HCT116 (cell line): Measurements from ENCODE around the gene MDH1.

Experiments used
- CEBPB ChIP-seq: IDR thresholded peaks from 2 replicates; pipeline ENCODE4 v1.6.1; 2012; ENCODE audit warnings: low read depth
- EGR1 ChIP-seq: IDR thresholded peaks from 2 replicates; pipeline ENCODE4 v1.6.1; 2012; ENCODE audit warnings: low read depth
- ELF1 ChIP-seq: IDR thresholded peaks from 2 replicates; pipeline ENCODE4 v1.6.1; 2012; ENCODE audit warnings: low read depth, borderline replicate concordance
- EZH2 ChIP-seq: fragments of 200-600 bp; sonication (generic); IDR thresholded peaks from 2 replicates; pipeline ENCODE4 v1.6.1; 2017; ENCODE audit warnings: antibody characterized with exemption, mixed run types
- EZH2phosphoT487 ChIP-seq: fragments of 200-600 bp; IDR thresholded peaks from 2 replicates; pipeline ENCODE4 v1.6.1; 2018; ENCODE audit warnings: antibody characterized with exemption, borderline replicate concordance
- POLR2A ChIP-seq: IDR thresholded peaks from 2 replicates; pipeline ENCODE4 v1.7.0; 2011; ENCODE audit warnings: borderline replicate concordance; ENCODE audit not compliant: insufficient read depth, insufficient read length; ENCODE audit errors: extremely low read depth
- POLR2AphosphoS5 ChIP-seq: IDR thresholded peaks from 2 replicates; pipeline ENCODE4 v1.6.1; 2011; ENCODE audit warnings: mild to moderate bottlenecking, low read depth, low read length, moderate library complexity
- SRF ChIP-seq: IDR thresholded peaks from 2 replicates; pipeline ENCODE4 v1.6.1; 2012; ENCODE audit warnings: low read depth
- TCF7L2 ChIP-seq: IDR thresholded peaks from 2 replicates; pipeline ENCODE4 v1.7.0; 2011; ENCODE audit warnings: borderline replicate concordance, inconsistent platforms; ENCODE audit not compliant: insufficient read depth, insufficient read length; ENCODE audit errors: extremely low read depth
- YY1 ChIP-seq: IDR thresholded peaks from 2 replicates; pipeline ENCODE4 v1.6.1; 2011; ENCODE audit warnings: low read length, low read depth, moderate library complexity, mild to moderate bottlenecking; ENCODE audit not compliant: insufficient replicate concordance; ENCODE audit errors: extremely low read depth
- ZFX ChIP-seq: fragments of 450-650 bp; IDR thresholded peaks from 2 replicates; pipeline ENCODE4 v1.6.1; 2017
- ZNF274 ChIP-seq: fragments of 200-500 bp; sonication (Bioruptor generic); IDR thresholded peaks from 2 replicates; pipeline ENCODE4 v1.6.1; 2014; ENCODE audit warnings: mild to moderate bottlenecking, low read depth, low read length, inconsistent platforms
- TF ChIP-seq, protein P1 (sequence below), 3 experiments: fragments of 200-600 bp in 1 of 3; sonication (generic) in 1 of 3; IDR thresholded peaks in 2 of 3; conservative IDR thresholded peaks in 1 of 3; 2 replicates each; pipeline ENCODE4 v1.5.1; 2012 to 2017; ENCODE audit warnings: low read depth in 2 of 3, low read length in 2 of 3, antibody characterized with exemption in 1 of 3, borderline replicate concordance in 1 of 3, control low read depth in 1 of 3, mild to moderate bottlenecking in 1 of 3, mixed read lengths in 1 of 3, mixed run types in 1 of 3, moderate library complexity in 1 of 3; ENCODE audit not compliant: insufficient read depth in 1 of 3
- TF ChIP-seq, protein P2 (sequence below): IDR thresholded peaks from 2 replicates; pipeline ENCODE4 v1.6.1; 2012; ENCODE audit warnings: low read depth

DNA sequence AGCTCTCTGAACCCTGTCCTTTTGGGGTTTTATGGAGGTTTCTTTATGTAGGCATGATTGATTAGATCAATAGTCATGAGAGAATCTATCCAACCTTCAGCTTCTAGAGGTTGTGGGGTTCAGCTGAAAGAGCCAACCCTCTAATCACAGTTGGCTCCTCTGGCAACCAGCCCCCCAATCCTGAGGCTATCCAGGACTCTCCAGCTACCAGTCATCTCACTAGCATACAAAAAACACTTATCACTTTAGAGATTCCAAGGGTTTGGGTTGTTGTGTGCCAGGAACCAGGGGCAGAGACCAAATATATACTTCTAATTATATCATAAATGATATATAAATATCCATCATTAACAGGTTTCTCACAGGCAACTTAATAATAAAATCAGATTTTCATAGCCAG is 12.2 kb upstream of the MDH1 start:
- no peak for TF ChIP-seq POLR2A
- TF ChIP-seq POLR2AphosphoS5: no peak
- TF ChIP-seq, protein P1, sequence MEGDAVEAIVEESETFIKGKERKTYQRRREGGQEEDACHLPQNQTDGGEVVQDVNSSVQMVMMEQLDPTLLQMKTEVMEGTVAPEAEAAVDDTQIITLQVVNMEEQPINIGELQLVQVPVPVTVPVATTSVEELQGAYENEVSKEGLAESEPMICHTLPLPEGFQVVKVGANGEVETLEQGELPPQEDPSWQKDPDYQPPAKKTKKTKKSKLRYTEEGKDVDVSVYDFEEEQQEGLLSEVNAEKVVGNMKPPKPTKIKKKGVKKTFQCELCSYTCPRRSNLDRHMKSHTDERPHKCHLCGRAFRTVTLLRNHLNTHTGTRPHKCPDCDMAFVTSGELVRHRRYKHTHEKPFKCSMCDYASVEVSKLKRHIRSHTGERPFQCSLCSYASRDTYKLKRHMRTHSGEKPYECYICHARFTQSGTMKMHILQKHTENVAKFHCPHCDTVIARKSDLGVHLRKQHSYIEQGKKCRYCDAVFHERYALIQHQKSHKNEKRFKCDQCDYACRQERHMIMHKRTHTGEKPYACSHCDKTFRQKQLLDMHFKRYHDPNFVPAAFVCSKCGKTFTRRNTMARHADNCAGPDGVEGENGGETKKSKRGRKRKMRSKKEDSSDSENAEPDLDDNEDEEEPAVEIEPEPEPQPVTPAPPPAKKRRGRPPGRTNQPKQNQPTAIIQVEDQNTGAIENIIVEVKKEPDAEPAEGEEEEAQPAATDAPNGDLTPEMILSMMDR (IDR thresholded peaks at IDR 0.05 in 2 of 3, conservative IDR thresholded peaks at IDR 0.05 in 1 of 3; ENCODE audit: borderline replicate concordance in 1 of 3, insufficient read depth in 1 of 3, low read depth in 2 of 3, low read length in 2 of 3): no peak
- no peak for TF ChIP-seq EZH2
- TF ChIP-seq ZNF274: no peak
- TF ChIP-seq TCF7L2: no peak
- TF ChIP-seq ELF1: no peak
- TF ChIP-seq SRF: no peak
- TF ChIP-seq EGR1: no peak
- no peak for TF ChIP-seq ZFX
- TF ChIP-seq CEBPB: no peak
- TF ChIP-seq EZH2phosphoT487: no peak
- no peak for TF ChIP-seq YY1
- TF ChIP-seq, protein P2, sequence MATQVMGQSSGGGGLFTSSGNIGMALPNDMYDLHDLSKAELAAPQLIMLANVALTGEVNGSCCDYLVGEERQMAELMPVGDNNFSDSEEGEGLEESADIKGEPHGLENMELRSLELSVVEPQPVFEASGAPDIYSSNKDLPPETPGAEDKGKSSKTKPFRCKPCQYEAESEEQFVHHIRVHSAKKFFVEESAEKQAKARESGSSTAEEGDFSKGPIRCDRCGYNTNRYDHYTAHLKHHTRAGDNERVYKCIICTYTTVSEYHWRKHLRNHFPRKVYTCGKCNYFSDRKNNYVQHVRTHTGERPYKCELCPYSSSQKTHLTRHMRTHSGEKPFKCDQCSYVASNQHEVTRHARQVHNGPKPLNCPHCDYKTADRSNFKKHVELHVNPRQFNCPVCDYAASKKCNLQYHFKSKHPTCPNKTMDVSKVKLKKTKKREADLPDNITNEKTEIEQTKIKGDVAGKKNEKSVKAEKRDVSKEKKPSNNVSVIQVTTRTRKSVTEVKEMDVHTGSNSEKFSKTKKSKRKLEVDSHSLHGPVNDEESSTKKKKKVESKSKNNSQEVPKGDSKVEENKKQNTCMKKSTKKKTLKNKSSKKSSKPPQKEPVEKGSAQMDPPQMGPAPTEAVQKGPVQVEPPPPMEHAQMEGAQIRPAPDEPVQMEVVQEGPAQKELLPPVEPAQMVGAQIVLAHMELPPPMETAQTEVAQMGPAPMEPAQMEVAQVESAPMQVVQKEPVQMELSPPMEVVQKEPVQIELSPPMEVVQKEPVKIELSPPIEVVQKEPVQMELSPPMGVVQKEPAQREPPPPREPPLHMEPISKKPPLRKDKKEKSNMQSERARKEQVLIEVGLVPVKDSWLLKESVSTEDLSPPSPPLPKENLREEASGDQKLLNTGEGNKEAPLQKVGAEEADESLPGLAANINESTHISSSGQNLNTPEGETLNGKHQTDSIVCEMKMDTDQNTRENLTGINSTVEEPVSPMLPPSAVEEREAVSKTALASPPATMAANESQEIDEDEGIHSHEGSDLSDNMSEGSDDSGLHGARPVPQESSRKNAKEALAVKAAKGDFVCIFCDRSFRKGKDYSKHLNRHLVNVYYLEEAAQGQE: no peak
